Measurements from ENCODE around the gene TMEM50B.

GRCh38 chr21:33418691-33419090, 61.1 kb downstream of the TMEM50B start:
- TF ChIP-seq CTCF (IDR thresholded peaks at IDR 0.05; ENCODE audit: poor library complexity) (no peak), EZH2 (IDR thresholded peaks at IDR 0.05; ENCODE audit: borderline replicate concordance) (no peak), EZH2phosphoT487 (IDR thresholded peaks at IDR 0.05; ENCODE audit: low read depth, severe bottlenecking, unreplicated experiment) (no peak)

Data from hepatocyte (in vitro differentiated cells).